Left ventricle myocardium inferior (tissue), 1 donor: Measurements from ENCODE around the gene RALGDS. TPM values are rescaled to one million over a fixed set of nuclear protein-coding genes. Genes with fewer than 3 reads are reported as not detected.

ENCODE experiments used
- DNase-seq: peaks from one replicate; pipeline ENCODE4 v3.0.0-alpha.2; 2020
- H3K27ac ChIP-seq: fragments of 200-600 bp; replicated peaks from 2 replicates; pipeline ENCODE4 v1.8.0; 2021
- H3K27me3 ChIP-seq: fragments of 200-600 bp; 2 replicates; pipeline ENCODE4 v1.8.0; 2021; ENCODE audit warnings: low read depth
- H3K36me3 ChIP-seq: fragments of 200-600 bp; 2 replicates; pipeline ENCODE4 v1.8.0; 2021
- H3K4me1 ChIP-seq: fragments of 200-600 bp; 2 replicates; pipeline ENCODE4 v1.8.0; 2021
- H3K4me3 ChIP-seq: fragments of 200-600 bp; 2 replicates; pipeline ENCODE4 v1.8.0; 2021; ENCODE audit warnings: mild to moderate bottlenecking, moderate library complexity
- H3K9me3 ChIP-seq: fragments of 200-600 bp; replicated peaks from 2 replicates; pipeline ENCODE4 v1.8.0; 2021
- CTCF ChIP-seq: fragments of 200-600 bp; IDR thresholded peaks from 2 replicates; pipeline ENCODE4 v1.8.0; 2021; ENCODE audit warnings: antibody characterized with exemption, mild to moderate bottlenecking, borderline replicate concordance
- intact Hi-C: fragments of 100-400 bp; cut with micrococcal nuclease; formaldehyde crosslinking; loops from one replicate; pipeline ENCODE4 v1.11.0; 2022
- total RNA-seq: library from RNA; stranded (reverse); fragmentation: NEBNext Ultra II Directional; extraction: Animal tissue kit (Norgen Biotek cat#: 25700); gene quantifications from one replicate; pipeline ENCODE4 v1.2.1, GENCODE V29; 2021
- donor health status: DM: no; HTN: yes; CAD: no; lungs with severe emphysema.

The RALGDS gene
- total RNA-seq, 1 donor from 2014 or later: 24.6 TPM

- intact Hi-C loops: no loop called here
- Histone ChIP-seq H3K36me3 (peaks cover 95% of the 10 kb centered on the region), H3K4me3 (no peak overlapping the region), H3K27me3 (no peaks in the 10 kb centered on the region), H3K9me3 (no peaks in the 10 kb centered on the region), H3K4me1 (peaks cover 37% of the 10 kb centered on the region), H3K27ac (no peak overlapping the region)
- no peak for TF ChIP-seq CTCF
- DNase-seq: no peak
Measured at GRCh38 chr9:133051966-133052539, 69.0 kb downstream of the RALGDS start.

GRCh38 chr9:133051281-133051900 is 69.6 kb downstream of the RALGDS start:
- Histone ChIP-seq H3K36me3 (peaks cover 95% of the 10 kb centered on the region), H3K9me3 (no peaks in the 10 kb centered on the region), H3K4me1 (peaks cover 30% of the 10 kb centered on the region), H3K27ac (no peak overlapping the region), H3K4me3 (no peak overlapping the region), H3K27me3 (no peaks in the 10 kb centered on the region)
- DNase-seq: no peak
- intact Hi-C loops: no loop called here
- TF ChIP-seq CTCF: no peak

GRCh38 chr9:133050781-133051180 is 70.3 kb downstream of the RALGDS start:
- H3K9me3 ChIP-seq: no peaks in the 10 kb centered on the region
- H3K4me1 ChIP-seq: peaks cover 24% of the 10 kb centered on the region
- H3K36me3 ChIP-seq: peaks cover 95% of the 10 kb centered on the region
- intact Hi-C loops: no loop called here
- no peak overlapping the region for H3K27ac ChIP-seq
- no peak for TF ChIP-seq CTCF
- no peak for DNase-seq
- H3K27me3 ChIP-seq: no peaks in the 10 kb centered on the region
- no peak overlapping the region for H3K4me3 ChIP-seq

- intact Hi-C loops: no loop called here
- peaks cover 18% of the 10 kb centered on the region for H3K4me1 ChIP-seq
- H3K36me3 ChIP-seq: peaks cover 95% of the 10 kb centered on the region
- no peak overlapping the region for H3K27ac ChIP-seq
- no peaks in the 10 kb centered on the region for H3K9me3 ChIP-seq
- no peak overlapping the region for H3K4me3 ChIP-seq
- H3K27me3 ChIP-seq: no peaks in the 10 kb centered on the region
- no peak for TF ChIP-seq CTCF
- DNase-seq: no peak
Measured at GRCh38 chr9:133050142-133050541, 70.9 kb downstream of the RALGDS start.

GRCh38 chr9:133049043-133049442 is 72.0 kb downstream of the RALGDS start:
- Histone ChIP-seq H3K4me1 (peaks cover 10% of the 10 kb centered on the region), H3K36me3 (peaks cover 97% of the 10 kb centered on the region), H3K9me3 (no peaks in the 10 kb centered on the region), H3K4me3 (no peak overlapping the region), H3K27ac (no peak overlapping the region), H3K27me3 (no peaks in the 10 kb centered on the region)
- TF ChIP-seq CTCF: no peak
- no peak for DNase-seq
- intact Hi-C loops: no loop called here
